ENCODE data around the gene ACRBP.

The ACRBP gene

DNA sequence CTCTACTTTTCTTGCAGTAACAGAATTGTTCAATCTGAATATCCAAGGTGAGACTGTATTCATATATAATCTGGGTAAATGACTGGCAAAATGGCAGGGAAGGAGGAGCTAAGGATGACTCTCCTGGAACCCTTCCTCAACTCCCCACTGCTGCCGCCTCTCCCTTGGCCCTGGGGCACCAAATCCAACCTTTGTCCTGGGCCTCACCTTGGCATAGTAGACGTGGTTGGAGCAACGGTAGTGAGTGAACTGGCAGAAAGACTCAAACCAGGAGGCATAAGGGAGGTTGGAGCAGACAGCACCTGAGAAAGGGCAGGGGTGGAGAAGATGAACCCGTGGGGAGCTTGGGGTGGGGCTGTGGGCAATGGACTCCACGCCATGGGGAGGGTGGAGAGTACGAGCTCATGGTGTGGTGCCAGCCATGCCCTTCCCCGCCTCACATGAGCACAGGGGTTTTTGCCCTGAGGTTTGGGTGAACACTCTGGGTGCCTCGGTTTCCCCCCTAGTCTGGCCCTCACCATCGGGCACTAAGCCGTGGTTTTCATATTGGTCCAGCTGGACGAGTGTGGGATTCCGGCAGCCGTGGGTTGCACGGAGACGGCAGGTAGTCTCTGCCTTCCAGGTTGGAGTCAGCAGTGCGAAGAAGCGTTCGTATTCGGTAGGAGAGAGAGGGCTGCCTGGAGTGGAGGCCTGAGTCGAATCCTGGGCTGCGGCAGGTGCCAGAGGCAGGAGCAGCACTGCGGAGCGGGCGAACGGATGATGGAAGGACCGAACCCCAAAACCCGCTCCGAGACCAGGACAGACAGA, 753 bp downstream of the ACRBP start:
- DNase-seq (ENCODE audit: low read depth, low spot score): no peak

- DNase-seq (ENCODE audit: low read depth, low spot score): no peak
Measured at GRCh38 chr12:6644903-6645302, 2.3 kb downstream of the ACRBP start.

GRCh38 chr12:6644257-6644596, 3.0 kb downstream of the ACRBP start:
- DNase-seq (ENCODE audit: low read depth, low spot score): no peak

GRCh38 chr12:6643569-6644256, 3.5 kb downstream of the ACRBP start:
- DNase-seq (ENCODE audit: low read depth, low spot score): no peak

- DNase-seq (ENCODE audit: low read depth, low spot score): no peak
Measured at GRCh38 chr12:6641131-6641530, 6.1 kb downstream of the ACRBP start.

DNA sequence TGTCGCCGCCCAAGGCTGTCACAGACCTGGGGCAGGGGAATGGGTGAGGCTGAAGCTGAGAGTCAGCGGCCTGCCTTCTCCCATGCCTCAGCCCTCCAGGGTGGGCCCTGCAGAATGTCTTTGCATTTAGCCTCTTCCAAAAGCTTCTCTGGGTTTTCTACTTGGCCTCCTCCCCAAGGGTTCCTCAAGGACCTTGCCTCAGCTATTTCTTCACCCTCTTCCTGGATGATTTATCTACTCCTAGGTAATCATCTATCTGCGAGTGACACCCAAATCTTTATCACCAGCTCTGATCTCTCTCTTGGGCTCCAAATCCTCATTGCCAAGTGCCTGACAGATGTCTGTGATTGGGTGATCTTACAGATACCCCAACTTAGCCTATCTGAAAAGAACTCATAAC, 6.7 kb downstream of the ACRBP start:
- DNase-seq (ENCODE audit: low read depth, low spot score): no peak

- no peak for DNase-seq (ENCODE audit: low read depth, low spot score)
Measured at GRCh38 chr12:6639151-6639801, 8.0 kb downstream of the ACRBP start.

- DNase-seq (ENCODE audit: low read depth, low spot score): no peak
Measured at GRCh38 chr12:6638305-6638704, 8.9 kb downstream of the ACRBP start.

- no peak for DNase-seq (ENCODE audit: low read depth, low spot score)
Measured at GRCh38 chr12:6635856-6636531, 11.2 kb downstream of the ACRBP start, which contains the start of gene LPAR5. Gene LPAR5, minus strand, starts transcription at chr12:6635959. Its CDS starts 14,711 bp downstream, at chr12:6621248.

DNA sequence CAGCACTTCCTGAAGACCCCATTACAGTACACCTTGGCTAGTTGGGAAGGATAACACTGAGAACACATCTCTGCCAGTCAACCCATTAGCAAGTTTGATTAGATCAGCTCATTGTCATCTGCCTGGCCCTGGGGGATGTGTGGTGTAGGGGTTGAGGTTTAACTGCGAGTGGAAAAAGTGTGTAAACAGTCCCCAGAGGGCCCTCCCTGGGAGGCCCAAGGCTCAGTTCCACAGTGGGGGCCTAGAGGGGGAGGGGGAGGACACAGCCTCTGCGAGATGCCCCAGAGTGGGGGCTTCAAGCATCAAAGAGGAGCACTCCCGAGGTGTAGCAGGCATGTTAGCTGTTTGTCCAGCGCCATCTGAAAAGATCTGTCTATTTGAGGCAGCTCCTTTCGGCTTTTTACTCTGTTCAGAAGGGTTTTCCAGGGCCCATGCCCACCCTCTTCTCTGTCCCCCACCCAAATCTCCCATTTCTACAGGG, 11.8 kb downstream of the ACRBP start:
- DNase-seq (ENCODE audit: low read depth, low spot score): no peak

DNA sequence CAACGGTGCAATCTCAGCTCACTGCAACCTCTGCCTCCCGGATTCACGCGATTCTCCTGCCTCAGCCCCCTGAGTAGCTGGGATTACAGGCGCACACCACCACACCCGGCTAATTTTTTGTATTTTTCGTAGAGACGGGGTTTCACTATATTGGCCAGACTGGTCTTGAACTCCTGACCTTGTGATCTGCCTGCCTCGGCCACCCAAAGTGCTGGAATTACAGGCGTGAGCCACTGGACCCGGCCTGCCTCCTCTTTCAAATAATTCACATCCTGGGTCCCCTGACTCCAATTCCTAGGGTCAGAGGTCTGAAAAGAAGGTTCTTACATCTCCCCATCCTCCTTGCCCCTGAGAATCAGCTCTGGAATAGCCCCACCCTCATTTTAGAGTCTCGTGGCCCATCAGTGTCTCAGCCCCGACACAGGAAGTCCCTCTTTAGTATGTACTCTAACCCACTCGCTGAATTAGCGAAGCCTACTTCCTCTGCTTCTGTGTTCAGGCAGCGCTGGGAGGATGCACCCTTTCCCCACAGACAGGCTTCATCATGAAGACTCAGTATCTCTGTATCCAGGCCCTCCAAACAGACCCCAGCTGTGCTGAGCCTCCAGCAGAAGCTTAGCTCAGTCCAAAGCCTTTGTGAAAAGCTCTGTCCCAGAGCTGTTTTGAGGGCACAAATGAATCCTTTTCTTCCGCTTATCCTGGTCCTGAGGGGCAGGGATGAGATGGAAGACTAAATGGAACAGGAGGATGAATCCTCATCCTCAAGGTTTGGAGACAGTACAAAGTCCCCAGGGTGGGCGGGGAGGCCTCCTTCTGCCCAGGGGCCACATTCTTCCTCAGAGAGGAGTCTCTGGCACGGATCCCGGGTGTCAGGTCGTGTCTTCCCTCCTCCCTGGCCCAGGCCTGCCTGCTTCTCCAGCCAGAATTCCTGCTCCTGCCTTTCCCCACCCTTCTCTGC, 14.9 kb downstream of the ACRBP start:
- DNase-seq (ENCODE audit: low read depth, low spot score): no peak

DNA sequence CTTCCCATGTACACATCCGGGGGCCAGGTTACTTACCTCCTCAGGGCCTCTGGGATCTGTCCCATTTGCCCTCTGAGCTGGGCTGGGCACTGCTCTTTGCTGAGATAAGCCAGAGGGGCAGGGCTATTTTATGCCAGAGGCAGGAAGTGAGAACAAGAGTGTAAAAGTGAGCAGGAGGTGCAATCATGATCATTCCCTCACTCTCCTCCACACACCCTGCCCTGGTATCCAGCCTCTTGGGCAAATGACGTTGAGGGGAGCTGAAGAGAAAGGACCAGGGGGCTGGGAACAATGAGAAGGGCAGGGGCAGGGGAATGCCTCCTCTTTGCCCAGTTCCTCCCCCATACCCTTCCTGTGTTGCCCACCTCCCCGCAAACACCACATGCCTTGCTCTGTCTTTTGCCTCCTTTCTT, 15.7 kb downstream of the ACRBP start:
- no peak for DNase-seq (ENCODE audit: low read depth, low spot score)

DNA sequence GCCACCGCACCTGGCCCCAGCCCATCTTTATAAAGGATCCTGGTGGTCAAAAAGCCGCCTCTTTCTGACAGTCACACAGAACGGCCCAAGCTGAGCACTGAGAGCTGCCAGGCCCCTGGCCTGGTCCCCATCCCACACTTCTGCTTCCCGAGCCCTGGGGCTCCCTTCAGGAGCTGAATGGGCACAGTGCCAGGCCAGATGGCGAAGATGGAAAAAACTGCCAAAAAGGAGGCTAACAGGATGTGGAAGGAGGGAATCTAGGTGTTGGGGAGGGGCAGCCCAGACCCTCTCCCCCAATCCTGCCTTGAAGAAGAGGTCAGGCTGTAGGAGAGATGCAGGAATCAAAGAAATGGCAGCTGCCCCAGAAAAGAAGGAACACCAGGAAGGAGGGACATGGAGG, 16.5 kb downstream of the ACRBP start:
- no peak for DNase-seq (ENCODE audit: low read depth, low spot score)

GRCh38 chr12:6627616-6628015, 19.6 kb downstream of the ACRBP start:
- DNase-seq (ENCODE audit: low read depth, low spot score): no peak

GRCh38 chr12:6626654-6627283, 20.5 kb downstream of the ACRBP start:
- no peak for DNase-seq (ENCODE audit: low read depth, low spot score)

DNA sequence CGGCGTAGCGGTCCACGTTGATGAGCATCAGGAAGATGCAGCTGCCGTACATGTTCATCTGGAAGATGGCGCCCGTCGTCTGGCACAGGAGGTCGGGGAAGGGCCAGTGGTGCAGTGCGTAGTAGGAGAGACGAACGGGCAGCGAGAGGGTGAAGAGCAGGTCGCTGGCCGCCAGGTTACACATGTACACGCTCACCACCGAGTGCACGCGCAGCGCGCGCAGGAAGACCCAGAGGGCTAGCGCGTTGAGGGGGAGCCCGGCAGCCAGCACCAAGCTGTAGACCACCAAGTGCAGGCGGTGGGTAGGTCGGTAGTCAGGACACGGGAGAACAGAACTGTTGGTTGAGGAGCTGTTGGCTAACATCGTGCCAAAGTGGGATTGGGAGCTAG, 26.4 kb downstream of the ACRBP start:
- no peak for DNase-seq (ENCODE audit: low read depth, low spot score)

DNA sequence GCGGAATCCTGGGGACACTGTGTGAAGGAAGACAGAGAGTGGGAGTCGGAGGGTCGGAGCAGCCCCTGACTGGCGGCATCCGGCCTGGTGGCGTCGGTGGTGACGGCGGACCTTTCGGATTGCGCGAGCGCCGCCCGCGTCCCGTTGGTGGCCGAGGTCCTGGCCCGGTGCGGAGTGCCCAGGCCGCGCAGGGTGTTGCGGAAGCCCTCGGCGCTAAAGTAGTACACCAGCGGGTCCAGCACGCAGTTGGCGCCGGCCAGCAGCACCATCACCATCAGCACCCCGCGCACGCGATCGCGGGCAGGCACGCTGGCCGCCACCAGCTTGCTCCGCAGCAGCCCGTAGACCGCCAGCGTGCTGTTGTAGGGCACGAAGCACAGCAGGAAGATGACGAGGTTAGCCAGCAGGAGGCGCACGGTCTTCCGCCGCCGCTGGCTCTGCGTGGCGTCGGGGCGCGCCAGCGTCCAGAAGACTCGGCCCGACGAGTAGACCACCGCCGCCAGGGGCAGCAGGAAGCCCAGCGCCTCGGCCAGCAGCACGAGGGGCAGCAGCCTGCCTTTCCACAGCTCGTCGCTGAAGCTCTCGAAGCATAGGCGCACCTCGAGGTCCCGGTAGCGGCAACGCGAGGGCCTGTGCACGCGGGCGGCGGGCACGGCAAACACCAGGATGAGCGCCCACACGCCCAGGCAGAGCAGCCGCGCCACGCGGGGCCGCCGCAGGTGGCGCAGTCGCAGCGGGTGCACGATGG, 26.9 kb downstream of the ACRBP start:
- DNase-seq (ENCODE audit: low read depth, low spot score): no peak

DNA sequence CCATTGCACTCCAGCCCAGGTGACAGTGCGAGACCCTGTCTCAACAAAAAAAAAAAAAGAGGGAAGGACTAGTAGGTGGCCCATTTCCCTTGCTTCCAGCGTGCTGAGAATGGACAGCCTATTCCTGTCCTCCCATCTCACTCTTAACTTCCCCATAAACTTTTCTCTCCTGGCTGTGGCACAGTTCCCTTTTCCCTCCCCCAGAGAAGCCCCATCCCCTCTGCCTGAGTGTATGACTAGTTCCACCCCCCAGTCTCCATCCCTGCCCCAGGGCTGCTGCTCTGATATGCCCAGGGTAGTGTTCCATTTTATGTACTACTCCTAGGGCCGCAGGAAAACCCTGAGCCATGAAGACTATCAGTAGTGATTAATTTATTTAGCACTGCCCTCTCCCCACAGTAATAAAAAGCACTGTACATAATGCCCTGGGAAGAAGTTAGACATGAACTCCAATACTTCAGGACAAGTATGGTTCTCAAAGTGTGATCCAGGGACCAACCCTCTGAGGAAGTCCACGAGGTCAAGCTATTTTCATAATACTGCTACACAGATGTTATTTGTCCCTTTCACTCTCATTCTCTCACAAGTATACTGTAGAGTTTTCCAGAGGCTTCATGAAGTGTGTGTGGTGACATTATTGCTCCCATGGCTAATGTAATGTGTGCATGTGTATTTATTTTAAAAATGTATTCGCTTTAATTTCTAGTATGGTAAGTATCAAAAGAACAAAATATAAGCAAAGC, 28.6 kb downstream of the ACRBP start:
- DNase-seq (ENCODE audit: low read depth, low spot score): no peak

GRCh38 chr12:6615802-6616201, 31.4 kb downstream of the ACRBP start:
- no peak for DNase-seq (ENCODE audit: low read depth, low spot score)
